Medulla oblongata (tissue), 1 donor: Measurements from ENCODE around the gene TELO2.
A peak's percentile ranks its signal among the peaks of the same experiment; 100 is the strongest.

Source experiments
- DNase-seq: peaks from one replicate; pipeline ENCODE4 v3.0.0-alpha.2; 2015; ENCODE audit errors: extremely low spot score

The TELO2 gene

GRCh38 chr16:1492923-1493745 is at the start of gene TELO2:
TSS of gene TELO2 (plus strand) at chr16:1493360. CDS start at chr16:1494282, 922 bp downstream.
- peak; percentile 78 for DNase-seq

GRCh38 chr16:1443403-1443973 is 49.7 kb upstream of the TELO2 start:
- no peak for DNase-seq

DNA sequence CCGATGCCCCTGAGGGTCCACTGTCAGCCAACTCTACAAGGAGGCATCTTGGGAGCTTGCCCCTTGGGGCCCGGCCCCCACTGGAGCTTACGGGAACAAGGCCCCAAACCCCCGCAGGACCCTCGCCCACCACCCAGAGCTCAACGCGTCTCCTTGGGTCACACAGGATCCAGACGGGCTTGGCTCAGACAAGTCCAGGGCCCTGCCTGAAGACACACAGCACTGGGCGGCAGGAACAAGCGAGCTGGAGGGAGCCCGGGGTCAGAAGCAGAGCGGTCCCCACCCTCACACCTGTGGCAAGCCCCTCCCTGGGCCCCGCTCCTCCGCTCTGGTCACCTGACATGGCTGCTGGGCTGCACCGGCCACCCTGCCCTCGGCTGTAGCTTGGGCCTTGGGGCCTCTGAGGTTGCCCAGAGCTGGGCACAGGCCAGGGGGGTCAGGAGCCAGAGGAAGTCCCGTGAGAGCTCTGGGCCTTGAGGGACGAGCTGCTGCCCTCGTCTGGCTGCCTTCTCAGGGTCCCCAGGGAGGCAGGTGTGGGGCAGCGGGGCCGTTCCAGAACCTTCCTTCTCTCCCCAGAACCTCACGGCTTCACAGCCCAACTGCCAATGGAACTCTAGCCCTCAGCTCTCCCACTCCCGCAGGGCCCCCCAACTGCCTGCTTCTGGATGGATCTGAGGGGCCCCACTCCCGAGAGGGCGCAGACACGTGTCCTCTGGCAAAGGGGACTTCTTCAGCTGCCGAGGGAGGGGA is 49.0 kb upstream of the TELO2 start, which contains the start of gene CCDC154:
TSS of gene CCDC154 (minus strand) at position 577 of the 750 bp plus-strand sequence. CDS start at position 343, 234 bp downstream.
- no peak for DNase-seq

DNA sequence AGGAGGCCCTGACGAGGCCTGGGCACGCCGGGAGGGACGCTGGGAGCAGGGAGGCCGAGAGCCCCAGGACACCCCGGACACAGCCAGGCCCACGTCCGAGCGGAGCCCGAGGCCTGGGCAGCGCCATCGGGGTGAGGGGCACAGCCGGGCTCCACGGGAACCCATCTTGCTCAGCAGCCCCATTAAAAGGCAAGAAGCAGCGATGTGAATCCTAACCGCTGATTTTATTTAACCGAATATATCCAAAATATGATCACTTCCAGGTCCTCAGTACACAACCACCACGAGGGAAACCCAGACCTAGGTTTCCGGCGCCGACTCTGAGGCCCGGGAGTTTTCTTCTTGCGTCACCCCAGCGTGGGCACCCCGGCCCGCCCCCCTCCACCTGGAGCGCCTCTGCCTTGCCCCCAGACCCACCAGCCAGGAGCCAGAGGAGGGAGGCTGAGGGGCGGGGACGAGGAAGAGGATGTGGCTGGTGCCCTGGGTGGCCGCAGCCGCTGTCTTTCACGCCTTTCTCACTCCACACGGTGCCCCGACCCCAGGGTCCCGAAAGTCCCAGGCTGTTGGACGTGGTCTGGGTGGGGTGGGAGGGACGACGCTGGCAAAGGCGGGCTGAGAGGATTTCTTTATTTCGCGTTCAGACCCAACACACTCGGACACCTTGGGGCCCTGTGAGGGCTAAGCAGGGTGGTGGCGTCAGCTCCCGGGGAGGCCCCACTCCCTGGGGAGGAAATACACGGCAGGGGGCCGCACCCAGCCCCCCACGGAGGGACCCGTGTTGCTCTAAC is 48.2 kb upstream of the TELO2 start:
- no peak for DNase-seq

DNA sequence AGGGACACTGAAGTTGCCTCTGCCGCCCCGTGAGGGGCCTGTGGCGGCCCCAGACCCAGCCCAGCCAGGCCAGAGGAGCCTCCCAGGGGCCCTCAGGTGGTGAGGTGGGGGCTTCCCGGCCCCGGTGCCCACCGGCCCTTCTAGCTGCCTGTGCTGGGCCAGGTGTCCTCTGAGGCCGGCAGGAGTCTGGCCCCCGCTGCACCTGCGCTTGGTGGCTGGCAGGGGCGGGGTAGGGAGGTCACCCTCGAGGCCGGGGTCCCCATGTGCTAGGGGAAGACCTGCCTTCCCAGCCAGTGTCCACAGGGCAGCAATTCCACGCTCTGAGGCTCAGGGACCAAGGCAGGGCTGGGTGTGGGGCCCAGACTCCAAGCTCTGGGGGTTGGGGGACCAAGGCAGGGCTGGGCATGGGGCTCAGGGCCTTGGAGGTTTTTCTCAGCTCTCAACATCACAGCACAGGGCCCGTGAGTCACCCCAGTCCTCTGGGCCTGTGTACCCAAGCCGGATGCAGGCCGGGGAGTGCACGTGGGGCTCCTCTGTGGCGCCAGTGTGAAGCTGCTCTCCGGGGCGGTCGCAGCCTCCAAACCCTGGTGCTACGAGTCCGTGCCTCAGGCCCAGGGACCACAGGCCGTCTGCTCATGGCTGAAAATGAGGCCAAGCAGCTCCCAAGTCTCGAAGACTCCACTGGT is 47.5 kb upstream of the TELO2 start:
- DNase-seq, result no peak

DNA sequence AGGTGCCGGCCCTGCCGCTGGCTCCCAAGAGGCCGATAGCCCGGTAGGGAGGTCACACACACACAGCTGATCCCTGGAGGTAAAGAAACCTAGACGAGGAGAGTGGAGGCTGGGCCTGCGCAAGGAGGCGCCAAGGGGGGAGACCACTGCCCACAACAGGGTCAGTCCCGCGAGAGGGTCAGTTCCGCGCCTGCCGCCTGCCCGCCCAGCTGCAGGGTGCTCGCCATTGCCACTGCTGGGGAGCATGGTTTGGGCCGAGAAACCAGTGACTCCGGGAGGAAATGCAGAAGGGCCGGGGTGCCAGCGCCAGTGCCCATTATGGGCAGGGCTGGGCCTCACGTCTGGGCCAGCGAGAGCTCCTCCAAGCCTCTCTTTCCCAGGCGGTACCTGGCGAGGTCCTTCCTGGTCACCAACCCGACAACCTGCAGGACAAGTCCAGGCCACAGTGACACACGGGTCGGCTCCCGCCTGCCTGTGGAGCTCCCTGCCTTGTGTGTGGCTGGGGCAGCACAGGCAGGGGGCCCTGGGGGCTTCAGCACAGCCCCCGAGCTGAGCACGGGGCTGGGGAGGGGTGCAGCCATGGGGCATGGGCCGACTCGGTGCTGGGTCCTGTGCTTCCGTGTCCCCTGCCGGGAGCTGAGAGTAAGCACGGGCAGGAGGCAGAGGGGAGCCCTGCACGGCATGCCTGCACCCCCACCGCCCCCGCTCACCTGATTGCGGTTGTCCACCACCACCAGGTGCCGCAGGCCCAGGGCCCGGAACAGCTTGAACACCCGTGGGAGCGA is 46.7 kb upstream of the TELO2 start:
- DNase-seq, result no peak

DNA sequence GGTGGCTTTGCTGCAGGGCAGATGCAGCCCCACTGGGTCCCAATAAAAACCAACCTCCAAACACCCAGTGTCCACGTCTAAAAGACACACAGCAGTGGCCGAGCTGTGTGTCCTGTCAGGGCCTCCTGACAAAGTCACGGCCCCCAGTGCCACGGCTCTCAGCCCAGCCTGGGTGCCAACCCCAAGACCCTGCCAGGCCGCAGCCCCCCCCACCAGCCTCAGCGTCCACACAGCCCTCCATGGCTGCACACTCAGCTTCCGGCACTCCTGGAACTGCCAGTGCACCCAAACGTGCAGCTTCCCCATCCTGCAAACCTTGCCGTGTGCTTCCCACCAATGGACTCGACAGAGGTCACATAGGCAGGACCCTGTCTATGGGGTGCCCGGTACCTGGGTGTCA is 45.2 kb upstream of the TELO2 start:
- DNase-seq, result no peak

- no peak for DNase-seq
Observed at GRCh38 chr16:1448536-1449116, 44.5 kb upstream of the TELO2 start.

DNA sequence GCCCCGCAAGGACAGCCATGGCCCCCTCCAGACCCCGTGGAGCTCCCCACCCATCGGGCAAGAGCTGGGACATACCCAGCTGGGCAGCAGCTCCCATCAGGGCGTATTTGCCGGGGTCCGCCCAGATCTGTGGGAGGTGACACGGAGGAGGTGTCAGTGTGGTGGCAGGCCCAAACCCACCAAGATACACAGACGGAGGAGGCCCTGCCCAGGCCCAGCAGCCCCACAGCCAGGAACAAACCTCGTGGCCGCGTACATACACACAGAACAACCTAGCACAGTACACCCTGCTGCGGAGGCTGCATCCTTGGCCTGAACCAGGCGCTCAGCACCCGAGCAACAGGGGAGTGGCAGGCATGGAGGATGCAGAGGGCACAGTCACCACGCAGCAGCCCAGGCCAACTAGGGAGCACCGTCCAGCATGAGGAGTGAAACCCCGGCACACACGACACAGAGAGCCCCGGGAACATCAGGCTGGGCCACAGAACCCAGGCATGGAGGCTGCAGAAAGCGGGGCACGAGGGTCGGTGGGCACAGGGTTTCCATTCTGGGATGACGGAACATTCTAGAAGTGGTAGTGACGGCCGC is 43.9 kb upstream of the TELO2 start:
- no peak for DNase-seq

GRCh38 chr16:1450218-1450617 is 42.9 kb upstream of the TELO2 start:
- no peak for DNase-seq

- DNase-seq, result no peak
Observed at GRCh38 chr16:1450841-1451240, 42.3 kb upstream of the TELO2 start.

- no peak for DNase-seq
Observed at GRCh38 chr16:1451702-1452392, 41.3 kb upstream of the TELO2 start.

- DNase-seq, result no peak
Observed at GRCh38 chr16:1452530-1452929, 40.6 kb upstream of the TELO2 start.

GRCh38 chr16:1453316-1453715 is 39.8 kb upstream of the TELO2 start:
- no peak for DNase-seq

DNA sequence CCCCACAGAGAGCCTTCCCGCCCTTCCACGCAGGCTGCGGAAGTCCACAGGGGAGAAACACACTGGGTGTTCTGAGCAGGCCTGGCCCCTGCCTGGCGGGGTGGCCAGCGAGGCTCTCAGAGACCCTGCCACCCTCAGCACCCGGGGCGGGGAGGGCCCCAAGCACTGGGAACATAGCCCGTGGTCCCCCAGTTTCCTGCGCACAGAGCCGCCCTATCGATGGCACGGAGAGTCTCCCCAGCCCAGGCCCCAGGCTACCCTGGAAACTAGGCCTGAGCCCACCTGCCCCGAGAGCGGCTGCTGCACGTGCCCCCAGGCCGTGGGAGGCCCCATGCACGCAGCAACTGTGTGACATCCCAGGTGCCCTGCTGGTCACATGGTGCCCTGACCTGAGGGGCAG is 38.6 kb upstream of the TELO2 start:
- no peak for DNase-seq

DNA sequence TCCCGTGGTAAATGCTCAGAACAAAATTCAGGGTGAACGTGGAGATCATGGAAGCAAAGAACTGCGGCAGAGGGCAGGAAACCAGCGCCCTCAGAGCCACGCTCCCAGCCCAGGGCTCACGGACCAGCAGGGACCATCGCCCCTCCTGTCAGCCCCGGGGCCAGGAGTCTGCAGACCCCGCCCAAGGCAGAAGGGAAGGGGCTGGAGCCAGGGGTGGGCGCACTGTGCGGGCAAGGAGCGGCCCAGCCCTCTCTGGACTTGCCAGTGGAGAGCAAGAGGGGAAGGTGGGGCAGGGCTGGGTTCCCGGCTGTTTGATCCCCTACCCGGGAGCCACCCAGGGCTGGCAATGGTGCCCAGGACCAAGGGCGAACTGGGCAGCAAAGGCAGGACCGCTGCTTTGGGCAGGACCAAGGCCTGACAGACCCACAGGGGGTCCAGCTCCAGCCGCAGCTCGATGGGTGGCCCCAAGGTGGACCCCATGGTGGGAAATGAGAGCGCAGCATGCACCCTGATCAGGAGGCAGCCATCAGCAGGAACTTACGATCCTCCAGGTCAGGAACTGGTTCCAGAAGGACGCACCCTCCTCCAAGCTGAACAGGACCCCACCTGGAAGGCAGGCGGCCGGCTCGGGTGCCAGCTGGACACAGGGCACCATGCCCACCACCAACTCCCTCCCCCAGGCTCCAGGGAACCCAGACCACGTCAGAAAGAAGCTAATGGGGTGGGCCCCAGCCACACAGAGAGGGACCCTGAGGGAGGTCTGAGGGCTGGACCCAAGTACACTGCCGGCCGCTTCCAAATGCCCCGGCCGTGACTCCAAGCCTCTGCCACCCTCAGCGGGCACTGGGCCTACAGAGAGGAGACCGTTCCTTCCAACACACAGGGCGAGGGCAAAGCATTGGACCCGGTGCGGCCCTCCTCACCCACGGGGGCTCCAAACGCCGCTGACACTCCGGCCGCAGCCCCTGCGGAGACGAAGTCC is 37.7 kb upstream of the TELO2 start:
- no peak for DNase-seq

DNA sequence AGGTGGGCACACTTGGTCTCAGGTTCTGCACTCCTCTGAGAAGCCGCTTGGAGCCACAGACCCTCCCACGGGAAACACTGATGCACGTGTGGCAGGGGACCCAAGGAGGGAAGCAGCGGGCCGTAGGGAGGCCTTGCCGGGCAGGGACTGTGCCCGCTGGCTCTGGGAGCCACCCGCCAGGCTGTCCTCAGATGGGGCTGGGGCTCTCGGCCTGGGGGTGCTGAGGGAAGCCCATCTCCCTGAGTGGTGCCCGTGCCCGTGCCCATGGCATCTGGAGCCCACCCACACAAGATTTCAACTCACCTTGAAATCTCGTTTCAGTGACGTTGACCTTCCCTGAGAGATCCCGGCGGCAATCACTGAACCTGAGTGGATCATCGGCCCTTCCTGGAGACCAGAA is 36.2 kb upstream of the TELO2 start:
- DNase-seq, result no peak
